ENCODE measurements around the gene TRPC1.

Gene TRPC1

GRCh38 chr3:142846779-142847577, 123.1 kb downstream of the TRPC1 start:
- no peak for DNase-seq

GRCh38 chr3:142849148-142849547, 125.3 kb downstream of the TRPC1 start:
- DNase-seq: no peak

DNA sequence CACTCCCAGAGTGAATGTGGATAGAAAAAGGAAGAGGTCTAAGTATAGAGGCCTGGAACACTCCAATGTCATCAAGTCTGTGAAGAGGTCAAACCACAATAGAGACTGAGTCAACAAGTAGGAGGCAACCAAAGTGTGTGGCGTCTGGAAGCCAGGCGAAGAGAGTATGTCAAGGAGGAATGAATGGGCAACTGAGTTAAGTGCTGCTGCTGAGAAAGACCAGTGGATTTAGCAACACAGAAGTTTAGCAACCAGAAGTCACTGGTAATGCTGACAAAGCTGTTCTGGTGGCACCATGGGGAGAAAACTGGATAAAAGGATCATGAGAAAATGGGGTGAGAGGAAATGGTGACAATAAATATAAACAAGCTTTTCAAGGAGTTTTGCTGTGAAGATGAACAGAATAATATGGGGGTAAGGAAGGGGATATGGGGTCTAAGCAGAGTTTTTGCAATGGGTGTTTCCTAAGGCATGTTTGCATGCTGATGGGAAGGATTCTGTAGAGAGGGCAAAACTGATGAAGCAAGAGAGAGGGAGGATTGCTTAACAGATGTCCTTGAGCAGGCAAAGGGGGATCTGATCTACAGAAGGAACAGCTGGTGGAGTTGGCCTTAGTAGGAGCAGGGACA, 126.7 kb downstream of the TRPC1 start:
- DNase-seq: peak; percentile 6 to 28

- DNase-seq: no peak
These were observed 128.2 kb downstream of the TRPC1 start for GRCh38 chr3:142852009-142852408.

DNA sequence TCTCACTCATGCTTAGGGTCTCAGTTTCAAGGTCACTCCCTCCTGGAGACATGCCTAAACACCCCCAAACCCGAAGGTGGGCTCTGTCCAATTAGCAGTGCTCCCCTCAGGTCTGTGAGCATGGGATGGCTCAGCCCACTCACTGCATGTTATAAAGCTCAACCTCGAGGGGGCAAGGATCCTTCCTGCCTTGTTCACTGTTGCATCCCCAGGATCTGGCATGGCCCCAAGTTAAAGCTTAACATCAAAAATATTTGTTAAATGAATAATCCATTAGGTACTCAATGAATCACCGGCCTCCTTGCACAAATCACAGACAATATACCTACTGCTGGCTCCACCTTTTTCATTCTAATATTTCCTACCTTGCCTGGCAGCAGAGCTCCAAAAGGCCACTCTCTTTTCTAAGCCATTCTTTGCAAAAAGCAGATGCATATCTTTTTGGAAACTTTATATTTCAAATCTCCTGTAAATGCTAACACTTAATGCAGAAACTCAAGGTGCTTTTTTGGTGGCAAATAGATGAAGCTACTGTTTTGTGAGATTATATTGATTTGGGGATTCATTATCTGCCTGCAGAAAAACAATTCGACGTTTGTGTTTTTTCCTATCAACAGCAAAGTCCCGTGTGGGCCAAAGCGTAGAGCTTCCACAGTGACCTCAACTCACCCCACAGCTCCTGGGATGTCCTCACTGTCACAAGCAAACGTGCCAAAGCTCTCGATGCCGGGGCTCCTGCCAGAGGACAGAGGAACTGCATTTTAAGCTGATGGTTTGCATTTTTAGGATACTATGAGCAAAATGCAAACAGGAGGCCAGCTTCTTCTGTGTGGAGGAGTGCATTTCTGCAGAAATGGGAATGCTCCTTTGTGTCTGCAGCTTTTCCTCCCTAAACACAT, 129.7 kb downstream of the TRPC1 start:
- no peak for DNase-seq

DNA sequence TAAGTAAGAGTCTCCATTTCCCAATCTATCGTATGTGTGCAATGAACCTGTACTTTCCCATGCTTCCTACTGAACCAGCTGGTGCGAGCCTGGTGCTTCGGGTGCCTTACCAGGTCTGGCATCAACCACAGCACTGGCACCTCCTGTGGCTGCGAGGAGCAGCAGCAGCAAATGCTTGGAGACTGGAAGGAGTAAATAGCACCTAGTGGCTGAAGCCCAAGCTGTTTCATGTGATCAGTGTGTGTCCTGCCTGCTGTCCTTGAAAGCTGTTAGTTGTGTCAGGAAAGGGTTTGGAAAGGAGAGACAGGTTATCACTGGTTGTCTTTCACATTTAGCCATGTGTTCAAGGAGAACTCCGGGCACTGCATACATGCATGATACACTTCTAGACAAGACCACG, 133.2 kb downstream of the TRPC1 start:
- no peak for DNase-seq
